Esophagus (tissue), 2 donors: ENCODE results near the gene PLEKHG2. TPM values are rescaled to one million over a fixed set of nuclear protein-coding genes. Genes with fewer than 3 reads are reported as not detected.
"Not testable (repeated sequence)": the region's sequence is repeated elsewhere in the genome, so short reads cannot be mapped to it uniquely, and the experiment has no call there.

Source experiments
- H3K27ac ChIP-seq, 2 donors: one replicate each; pipeline ENCODE4 v1.5.1; 2013; ENCODE audit warnings: low read depth in 2 of 2, mild to moderate bottlenecking in 2 of 2, inconsistent platforms in 1 of 2, low read length in 1 of 2, moderate library complexity in 1 of 2
- H3K27me3 ChIP-seq, 2 donors: one replicate each; pipeline ENCODE4 v1.6.1; 2013; ENCODE audit warnings: low read length in 2 of 2, control low read depth in 1 of 2, mild to moderate bottlenecking in 1 of 2; ENCODE audit not compliant: insufficient read depth in 2 of 2, control insufficient read depth in 1 of 2
- H3K36me3 ChIP-seq, 2 donors: one replicate each; pipeline ENCODE4 v1.6.1; 2013; ENCODE audit warnings: low read length in 1 of 2; ENCODE audit not compliant: control insufficient read depth in 2 of 2, insufficient read depth in 2 of 2
- H3K4me1 ChIP-seq, 2 donors: one replicate each; pipeline ENCODE4 v1.6.1; 2013; ENCODE audit warnings: low read length in 1 of 2; ENCODE audit not compliant: control insufficient read depth in 2 of 2, insufficient read depth in 2 of 2
- H3K4me3 ChIP-seq, 2 donors: one replicate each; pipeline ENCODE4 v1.5.1; 2013; ENCODE audit warnings: low read length in 2 of 2, mild to moderate bottlenecking in 2 of 2, low read depth in 1 of 2, moderate library complexity in 1 of 2
- H3K9me3 ChIP-seq, 2 donors: one replicate each; pipeline ENCODE4 v1.6.1; 2013; ENCODE audit warnings: mild to moderate bottlenecking in 2 of 2, low read depth in 1 of 2, low read length in 1 of 2, moderate library complexity in 1 of 2; ENCODE audit not compliant: control insufficient read depth in 2 of 2, insufficient read depth in 1 of 2
- WGBS, 2 donors: extraction: QIAGEN DNeasy Blood & Tissue Kit; methylation state at CpG; one replicate each; pipeline ENCODE4 v1.1.7; 2013; 5-methylcytosine and 5-hydroxymethylcytosine counted together
- polyA plus RNA-seq, 2 donors: library from polyadenylated mRNA; stranded (reverse); fragments of 200-250 nt; gene quantifications; one replicate each; pipeline ENCODE4 v1.2.3, GENCODE V29; 2013
- donor health status: healthy with polysubstance abuse.
- donor health status: Bipolar disorder and iron deficiency.

Gene PLEKHG2
- polyA plus RNA-seq, 2 donors: 3.8 to 9.2 TPM

GRCh38 chr19:39375929-39376328 lies 36.5 kb upstream of the PLEKHG2 start:
- Histone ChIP-seq H3K27ac (no peak overlapping the region), H3K36me3 (peaks cover 20 to 58% of the 10 kb centered on the region in 2 donors)

GRCh38 chr19:39377373-39378362 lies 34.8 kb upstream of the PLEKHG2 start:
- Histone ChIP-seq H3K4me3 (no peak overlapping the region), H3K27me3 (no peaks in the 10 kb centered on the region), H3K36me3 (peaks cover 23 to 64% of the 10 kb centered on the region in 2 donors), H3K27ac (no peak overlapping the region), H3K4me1 (peaks cover 0 to 6% of the 10 kb centered on the region in 2 donors), H3K9me3 (no peaks in the 10 kb centered on the region)
- 86 to 87% methylated on average over 18 of the region's 18 CpGs for WGBS, 2 donors

More at GRCh38 chr19:39375929-39376328, 36.5 kb upstream of the PLEKHG2 start:
- peaks cover 0 to 6% of the 10 kb centered on the region in 2 donors for H3K4me1 ChIP-seq
- no peaks in the 10 kb centered on the region for H3K9me3 ChIP-seq
- H3K4me3 ChIP-seq: no peak overlapping the region
- no peaks in the 10 kb centered on the region for H3K27me3 ChIP-seq

- not testable (repeated sequence) for H3K4me1 ChIP-seq
Observed at GRCh38 chr19:39379366-39379765, 33.1 kb upstream of the PLEKHG2 start.

GRCh38 chr19:39379865-39380396 lies 32.5 kb upstream of the PLEKHG2 start:
- Histone ChIP-seq H3K27ac (no peak overlapping the region), H3K9me3 (no peaks in the 10 kb centered on the region), H3K4me3 (no peak overlapping the region), H3K4me1 (no peaks in the 10 kb centered on the region), H3K27me3 (no peaks in the 10 kb centered on the region), H3K36me3 (peaks cover 27 to 74% of the 10 kb centered on the region in 2 donors)
- WGBS, 2 donors: 90 to 92% methylated on average over 14 of the region's 14 CpGs

More at GRCh38 chr19:39379366-39379765, 33.1 kb upstream of the PLEKHG2 start:
- not testable (repeated sequence) for H3K27me3 ChIP-seq, H3K4me3 ChIP-seq, H3K9me3 ChIP-seq, H3K27ac ChIP-seq
- peaks cover 27 to 73% of the 10 kb centered on the region in 2 donors for H3K36me3 ChIP-seq
- 96 to 97% methylated on average over 4 of the region's 4 CpGs for WGBS, 2 donors

GRCh38 chr19:39380521-39381502 lies 31.7 kb upstream of the PLEKHG2 start:
- Histone ChIP-seq H3K27ac (no peak overlapping the region), H3K36me3 (peaks cover 23 to 72% of the 10 kb centered on the region in 2 donors), H3K4me1 (no peaks in the 10 kb centered on the region), H3K9me3 (no peaks in the 10 kb centered on the region), H3K27me3 (no peaks in the 10 kb centered on the region), H3K4me3 (no peak overlapping the region)
- 88% methylated on average over 17 of the region's 17 CpGs for WGBS, 2 donors

- Histone ChIP-seq H3K4me1 (no peaks in the 10 kb centered on the region), H3K36me3 (peaks cover 23 to 74% of the 10 kb centered on the region in 2 donors), H3K27me3 (no peaks in the 10 kb centered on the region), H3K9me3 (no peaks in the 10 kb centered on the region), H3K4me3 (no peak overlapping the region), H3K27ac (no peak overlapping the region)
- 75 to 77% methylated on average over 10 of the region's 10 CpGs for WGBS, 2 donors
Observed at GRCh38 chr19:39381910-39382611, 30.4 kb upstream of the PLEKHG2 start.

- Histone ChIP-seq H3K4me3 (no peak overlapping the region), H3K36me3 (peaks cover 19 to 65% of the 10 kb centered on the region in 2 donors), H3K27ac (no peak overlapping the region), H3K9me3 (no peaks in the 10 kb centered on the region), H3K27me3 (no peaks in the 10 kb centered on the region), H3K4me1 (no peaks in the 10 kb centered on the region)
- WGBS, 2 donors: 86 to 88% methylated on average over 17 to 18 of the region's 18 CpGs
Observed at GRCh38 chr19:39382991-39383828, 29.3 kb upstream of the PLEKHG2 start.

- no peak overlapping the region for H3K4me3 ChIP-seq
- 65 to 74% methylated on average over 9 of the region's 9 CpGs for WGBS, 2 donors
- peaks cover 17 to 61% of the 10 kb centered on the region in 2 donors for H3K36me3 ChIP-seq
- H3K27ac ChIP-seq: no peak overlapping the region
- no peaks in the 10 kb centered on the region for H3K9me3 ChIP-seq
- H3K27me3 ChIP-seq: no peaks in the 10 kb centered on the region
- peaks cover 0 to 6% of the 10 kb centered on the region in 2 donors for H3K4me1 ChIP-seq
Observed at GRCh38 chr19:39384839-39385568, 27.5 kb upstream of the PLEKHG2 start.
